ENCODE data around the gene CARHSP1. TPM values are rescaled to one million over a fixed set of nuclear protein-coding genes. Genes with fewer than 3 reads are reported as not detected.
"Not testable (repeated sequence)": the region's sequence is repeated elsewhere in the genome, so short reads cannot be mapped to it uniquely, and the experiment has no call there.

Gene CARHSP1
- total RNA-seq, 1 donor from 2014 or later = 237 TPM

GRCh38 chr16:8847623-8848022, 21.2 kb downstream of the CARHSP1 start:
- DNase-seq (ENCODE audit: low read depth) = no peak
- no peak for TF ChIP-seq CTCF (conservative IDR thresholded peaks at IDR 0.05; ENCODE audit: low read depth, low read length)
- H3K4me3 ChIP-seq (ENCODE audit: low read depth, low read length) = no peak overlapping the region

- H3K4me3 ChIP-seq (ENCODE audit: low read depth, low read length) = no peak overlapping the region
- no peak for DNase-seq (ENCODE audit: low read depth)
- no peak for TF ChIP-seq CTCF (conservative IDR thresholded peaks at IDR 0.05; ENCODE audit: low read depth, low read length)
Observed at GRCh38 chr16:8847145-8847544, 21.7 kb downstream of the CARHSP1 start.

GRCh38 chr16:8846401-8846932, 22.3 kb downstream of the CARHSP1 start:
- no peak overlapping the region for H3K4me3 ChIP-seq (ENCODE audit: low read depth, low read length)
- no peak for TF ChIP-seq CTCF (conservative IDR thresholded peaks at IDR 0.05; ENCODE audit: low read depth, low read length)
- DNase-seq (ENCODE audit: low read depth) = no peak

GRCh38 chr16:8845699-8846298, 23.0 kb downstream of the CARHSP1 start:
- DNase-seq (ENCODE audit: low read depth) = no peak
- no peak for TF ChIP-seq CTCF (conservative IDR thresholded peaks at IDR 0.05; ENCODE audit: low read depth, low read length)
- H3K4me3 ChIP-seq (ENCODE audit: low read depth, low read length) = no peak overlapping the region

- H3K4me3 ChIP-seq (ENCODE audit: low read depth, low read length); DNase-seq (ENCODE audit: low read depth): not testable (repeated sequence)
Observed at GRCh38 chr16:8843296-8843695, 25.5 kb downstream of the CARHSP1 start.

- DNase-seq (ENCODE audit: low read depth); H3K4me3 ChIP-seq (ENCODE audit: low read depth, low read length): not testable (repeated sequence)
Observed at GRCh38 chr16:8842016-8842415, 26.8 kb downstream of the CARHSP1 start.

GRCh38 chr16:8837594-8837993, 31.2 kb downstream of the CARHSP1 start:
- not testable (repeated sequence) for H3K4me3 ChIP-seq (ENCODE audit: low read depth, low read length); DNase-seq (ENCODE audit: low read depth)

GRCh38 chr16:8836797-8837196, 32.0 kb downstream of the CARHSP1 start:
- not testable (repeated sequence) for DNase-seq (ENCODE audit: low read depth); H3K4me3 ChIP-seq (ENCODE audit: low read depth, low read length)

GRCh38 chr16:8832717-8833105, 36.1 kb downstream of the CARHSP1 start:
- TF ChIP-seq CTCF (conservative IDR thresholded peaks at IDR 0.05; ENCODE audit: low read depth, low read length) = no peak
- H3K4me3 ChIP-seq (ENCODE audit: low read depth, low read length) = no peak overlapping the region
- no peak for DNase-seq (ENCODE audit: low read depth)
